ENCODE results near the gene PTPRN2. TPM values are rescaled to one million over a fixed set of nuclear protein-coding genes. Genes with fewer than 3 reads are reported as not detected.

Gene PTPRN2
- total and polyA plus RNA-seq, 8 donors, result 4.9 to 136 (median 46.8) TPM

- DNase-seq, result peak in 1 of 2 donors; percentile 32
- no peak for TF ChIP-seq POLR2A (IDR thresholded peaks at IDR 0.05)
- TF ChIP-seq POLR2AphosphoS5 (IDR thresholded peaks at IDR 0.05), result no peak
- no peak for TF ChIP-seq EP300 (IDR thresholded peaks at IDR 0.05)
- no peak for TF ChIP-seq CTCF (IDR thresholded peaks at IDR 0.05)
- no peak overlapping the region for H3K4me3 ChIP-seq
- peaks cover 0 to 3% (median 0%) of the 10 kb centered on the region in 3 donors for H3K27me3 ChIP-seq
- H3K27ac ChIP-seq, result no peak overlapping the region
- peaks cover 0 to 7% (median 2%) of the 10 kb centered on the region in 4 donors for H3K9me3 ChIP-seq
- WGBS, 5 donors, result 86 to 90% (median 89%) methylated on average over 13 to 16 of the region's 16 CpGs
- H3K4me1 ChIP-seq, result no peaks in the 10 kb centered on the region
- intact Hi-C loops (cut with DNase I; ENCODE audit: low total_unique reads), result no loop called here
- no peaks in the 10 kb centered on the region for H3K36me3 ChIP-seq
These were observed 591.1 kb downstream of the PTPRN2 start for GRCh38 chr7:157996359-157997079.

- no peaks in the 10 kb centered on the region for H3K36me3 ChIP-seq
- WGBS, 5 donors, result 94 to 97% (median 96%) methylated on average over 6 of the region's 6 CpGs
- intact Hi-C loops (cut with DNase I; ENCODE audit: low total_unique reads), result no loop called here
- no peaks in the 10 kb centered on the region for H3K4me1 ChIP-seq
- DNase-seq, result no peak
- H3K27ac ChIP-seq, result no peak overlapping the region
- peaks cover 0 to 7% (median 2%) of the 10 kb centered on the region in 4 donors for H3K9me3 ChIP-seq
- H3K4me3 ChIP-seq, result no peak overlapping the region
- no peak for TF ChIP-seq POLR2A (IDR thresholded peaks at IDR 0.05)
- TF ChIP-seq EP300 (IDR thresholded peaks at IDR 0.05), result no peak
- TF ChIP-seq POLR2AphosphoS5 (IDR thresholded peaks at IDR 0.05), result no peak
- TF ChIP-seq CTCF (IDR thresholded peaks at IDR 0.05), result no peak
- H3K27me3 ChIP-seq, result peaks cover 0 to 3% (median 0%) of the 10 kb centered on the region in 3 donors
These were observed 591.8 kb downstream of the PTPRN2 start for GRCh38 chr7:157995815-157996214.

GRCh38 chr7:157994319-157994718 is 593.3 kb downstream of the PTPRN2 start:
- TF ChIP-seq EP300 (IDR thresholded peaks at IDR 0.05) (no peak), POLR2A (IDR thresholded peaks at IDR 0.05) (no peak), CTCF (IDR thresholded peaks at IDR 0.05) (no peak), POLR2AphosphoS5 (IDR thresholded peaks at IDR 0.05) (no peak)
- Histone ChIP-seq H3K36me3 (no peaks in the 10 kb centered on the region), H3K27me3 (peaks cover 0 to 3% (median 0%) of the 10 kb centered on the region in 3 donors), H3K27ac (no peak overlapping the region), H3K9me3 (peaks cover 0 to 7% (median 2%) of the 10 kb centered on the region in 4 donors), H3K4me1 (no peaks in the 10 kb centered on the region), H3K4me3 (no peak overlapping the region)
- intact Hi-C loops (cut with DNase I; ENCODE audit: low total_unique reads), result no loop called here
- WGBS, 5 donors, result 76 to 89% (median 85%) methylated on average over 14 of the region's 14 CpGs
- no peak for DNase-seq

- no peaks in the 10 kb centered on the region for H3K36me3 ChIP-seq
- peaks cover 0 to 7% (median 2%) of the 10 kb centered on the region in 4 donors for H3K9me3 ChIP-seq
- H3K27me3 ChIP-seq, result peaks cover 0 to 3% (median 0%) of the 10 kb centered on the region in 3 donors
- H3K4me3 ChIP-seq, result no peak overlapping the region
- H3K27ac ChIP-seq, result no peak overlapping the region
- no peak for TF ChIP-seq POLR2AphosphoS5 (IDR thresholded peaks at IDR 0.05)
- TF ChIP-seq CTCF (IDR thresholded peaks at IDR 0.05), result no peak
- TF ChIP-seq POLR2A (IDR thresholded peaks at IDR 0.05), result no peak
- no peak for TF ChIP-seq EP300 (IDR thresholded peaks at IDR 0.05)
- WGBS, 5 donors, result 84 to 92% (median 89%) methylated on average over 18 of the region's 18 CpGs
- intact Hi-C loops (cut with DNase I; ENCODE audit: low total_unique reads), result no loop called here
- DNase-seq, result no peak
- no peaks in the 10 kb centered on the region for H3K4me1 ChIP-seq
These were observed 594.1 kb downstream of the PTPRN2 start for GRCh38 chr7:157993406-157994105.
